Loucy (cell line): ENCODE measurements around the gene LHX5.

ENCODE experiments used
- CTCF ChIP-seq: fragments of 200-600 bp; sonication (generic); conservative IDR thresholded peaks from 2 replicates; pipeline ENCODE4 v1.5.1; 2014; ENCODE audit warnings: mild to moderate bottlenecking, antibody characterized with exemption, low read length
- EZH2phosphoT487 ChIP-seq: fragments of 200-600 bp; IDR thresholded peaks from 2 replicates; pipeline ENCODE4 v1.6.1; 2018; ENCODE audit warnings: antibody characterized with exemption, mild to moderate bottlenecking, moderate library complexity, borderline replicate concordance

- TF ChIP-seq CTCF (no peak), EZH2phosphoT487 (no peak)
Observed at GRCh38 chr12:113452458-113452857, 19.2 kb downstream of the LHX5 start.
